PC-3 (cell line): Measurements from ENCODE around the gene ADAMTSL3.

Source experiments
- CTCF ChIP-seq: fragments of 300-600 bp; sonication (generic); conservative IDR thresholded peaks from 2 replicates; pipeline ENCODE4 v1.5.1; 2017; ENCODE audit warnings: antibody characterized with exemption, low read depth, mild to moderate bottlenecking, low read length
- EZH2 ChIP-seq: fragments of 300-600 bp; sonication (generic); IDR thresholded peaks from one replicate; pipeline ENCODE4 v1.6.1; 2017; ENCODE audit warnings: antibody characterized with exemption, mild to moderate bottlenecking, low read length; ENCODE audit not compliant: unreplicated experiment

DNA sequence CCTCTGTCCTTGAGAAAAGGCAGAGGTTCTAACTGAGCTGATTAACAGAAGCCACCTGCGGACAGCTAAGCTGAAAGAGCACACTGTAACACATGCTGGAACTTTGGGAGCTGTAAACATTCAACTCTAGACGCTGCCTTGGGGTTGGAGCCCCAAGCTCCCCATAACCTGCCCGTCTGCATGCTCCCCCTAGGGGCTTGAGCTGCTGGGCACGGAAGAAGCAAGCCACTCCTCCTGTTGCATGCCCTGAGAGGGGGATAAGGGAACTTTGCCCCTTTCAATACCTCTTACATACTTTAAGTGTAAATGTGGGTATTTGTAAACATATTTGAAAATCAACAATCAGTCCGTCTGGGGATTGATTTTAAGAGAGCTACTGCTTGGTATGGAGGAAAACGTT, 188.4 kb downstream of the ADAMTSL3 start:
- no peak for TF ChIP-seq CTCF
- TF ChIP-seq EZH2, result no peak
